ENCODE measurements around the gene DPP4. TPM values are rescaled to one million over a fixed set of nuclear protein-coding genes. Genes with fewer than 3 reads are reported as not detected.

DPP4 gene
- total and polyA plus RNA-seq, 2 of the 4 experiments (the other 2 are of a cell fraction), result 13.2 to 19.0 TPM

DNA sequence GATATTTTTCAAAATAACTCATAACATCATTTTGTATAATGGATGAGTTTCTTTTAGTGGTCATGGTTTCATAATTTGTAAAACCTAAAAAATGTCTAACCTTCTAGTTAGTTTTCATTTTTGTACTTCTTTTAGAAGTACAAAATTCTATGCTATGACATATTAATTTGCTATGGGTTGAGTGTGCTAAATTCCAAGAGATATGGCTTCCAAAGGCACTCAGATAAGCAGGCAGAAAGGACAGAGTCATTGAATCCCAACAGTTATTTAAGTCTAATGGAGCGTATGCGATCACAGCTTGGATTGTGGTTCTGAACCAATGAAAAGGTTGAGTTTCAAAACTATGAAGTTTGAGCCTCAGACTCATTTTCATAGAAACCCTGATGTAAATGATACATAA is 41.1 kb upstream of the DPP4 start:
- BruUV-seq (replicated peaks), result no TSS peak
- no CpG with 5 or more reads among the region's 2 CpGs for WGBS, 2 experiments (ENCODE audit: extremely low coverage in 2 of 2, insufficient read length in 1 of 2)
- H2BK20ac ChIP-seq (ENCODE audit: low read depth, low read length), result no peak overlapping the region
- no peak overlapping the region for H3K56ac ChIP-seq (ENCODE audit: extremely low read depth, insufficient read depth, low read length)
- H2AK9ac ChIP-seq (replicated peaks; ENCODE audit: low read depth, low read length, poor library complexity), result no peak overlapping the region
- H3K18ac ChIP-seq (ENCODE audit: low read depth, low read length), result no peak overlapping the region
- H3K79me1 ChIP-seq (ENCODE audit: low read depth in 1 of 2, low read length in 2 of 2), result no peaks in the 10 kb centered on the region
- no peaks in the 10 kb centered on the region for H3K27me3 ChIP-seq (ENCODE audit: control insufficient read depth, insufficient read depth, low read length)
- dilution Hi-C loops (cut with HindIII; ENCODE audit: low sequenced_read_pairs, unreplicated experiment), result no loop called here
- POLR2A ChIA-PET (ENCODE audit: unreplicated experiment), result no interaction called here
- no peak overlapping the region for H2BK5ac ChIP-seq (ENCODE audit: low read depth, low read length, poor library complexity, severe bottlenecking)
- no peak overlapping the region for H2BK15ac ChIP-seq (ENCODE audit: low read depth, low read length)
- H3K4me2 ChIP-seq (ENCODE audit: low read depth, low read length), result no peak overlapping the region
- H3K4me3 ChIP-seq (ENCODE audit: insufficient read depth, low read depth, low read length), result no peak overlapping the region
- H2AK5ac ChIP-seq (ENCODE audit: low read depth, low read length), result no peak overlapping the region
- no peak overlapping the region for H4K5ac ChIP-seq (ENCODE audit: low read depth, low read length)
- H3K4ac ChIP-seq (ENCODE audit: low read depth, low read length), result no peak overlapping the region
- no peak overlapping the region for H2AFZ ChIP-seq (replicated peaks; ENCODE audit: low read length, poor library complexity)
- CTCF ChIA-PET, result no interaction called here
- no peak overlapping the region for H3K14ac ChIP-seq (replicated peaks; ENCODE audit: low read depth, low read length)
- peaks cover 5% of the 10 kb centered on the region for H3K9me3 ChIP-seq (ENCODE audit: control insufficient read depth, insufficient read depth, low read length)
- H3K9me1 ChIP-seq (ENCODE audit: insufficient read depth, low read length), result peaks cover 2% of the 10 kb centered on the region; the same call in 1 of the 2 replicates
- in situ Hi-C loops (cut with MboI; ENCODE audit: low sequenced_read_pairs), result no loop called here
- no peak for TF ChIP-seq NFE2L2 (IDR thresholded peaks at IDR 0.05; ENCODE audit: low read depth, low read length)
- TF ChIP-seq RAD21 (IDR thresholded peaks at IDR 0.05; ENCODE audit: low read length), result no peak
- no peak for TF ChIP-seq POLR2A (IDR thresholded peaks at IDR 0.05; ENCODE audit: low read depth, low read length)
- no peak for TF ChIP-seq MAFK (IDR thresholded peaks at IDR 0.05; ENCODE audit: low read depth, low read length)
- TF ChIP-seq CHD1 (IDR thresholded peaks at IDR 0.05; ENCODE audit: low read depth, low read length), result no peak
- TF ChIP-seq MAZ (IDR thresholded peaks at IDR 0.05; ENCODE audit: borderline replicate concordance, low read depth, low read length), result no peak
- TF ChIP-seq RFX5 (IDR thresholded peaks at IDR 0.05; ENCODE audit: low read depth, low read length), result no peak
- TF ChIP-seq RCOR1 (IDR thresholded peaks at IDR 0.05; ENCODE audit: insufficient replicate concordance, low read length), result no peak
- no peak overlapping the region for H4K91ac ChIP-seq (ENCODE audit: insufficient read depth, low read depth, low read length)
- DNase-seq, result no peak
- no peak overlapping the region for H3K23ac ChIP-seq (ENCODE audit: low read depth, low read length)
- H3K9ac ChIP-seq (ENCODE audit: low read depth, low read length), result no peak overlapping the region
- H3K27ac ChIP-seq (ENCODE audit: insufficient read depth, low read length), result no peak overlapping the region
- H4K8ac ChIP-seq (ENCODE audit: low read depth in 2 of 2, low read length in 2 of 2), result no peak overlapping the region
- no peaks in the 10 kb centered on the region for H3K36me3 ChIP-seq (ENCODE audit: control insufficient read depth, insufficient read depth, low read length)
- intact Hi-C loops (cut with micrococcal nuclease), result no loop called here
- H2BK120ac ChIP-seq (ENCODE audit: low read depth, low read length), result no peak overlapping the region
- peaks cover 13% of the 10 kb centered on the region for H3K4me1 ChIP-seq (ENCODE audit: control insufficient read depth, insufficient read depth, low read length)
- no peaks in the 10 kb centered on the region for H4K20me1 ChIP-seq (ENCODE audit: insufficient read depth, low read length)
- no peak for ATAC-seq (ENCODE audit: low read depth)
